Measurements from ENCODE around the gene ESCO1. TPM values are rescaled to one million over a fixed set of nuclear protein-coding genes. Genes with fewer than 3 reads are reported as not detected.
A peak's percentile ranks its signal among the peaks of the same experiment; 100 is the strongest.
"Not testable (repeated sequence)": the region's sequence is repeated elsewhere in the genome, so short reads cannot be mapped to it uniquely, and the experiment has no call there.

Gene ESCO1, protein sequence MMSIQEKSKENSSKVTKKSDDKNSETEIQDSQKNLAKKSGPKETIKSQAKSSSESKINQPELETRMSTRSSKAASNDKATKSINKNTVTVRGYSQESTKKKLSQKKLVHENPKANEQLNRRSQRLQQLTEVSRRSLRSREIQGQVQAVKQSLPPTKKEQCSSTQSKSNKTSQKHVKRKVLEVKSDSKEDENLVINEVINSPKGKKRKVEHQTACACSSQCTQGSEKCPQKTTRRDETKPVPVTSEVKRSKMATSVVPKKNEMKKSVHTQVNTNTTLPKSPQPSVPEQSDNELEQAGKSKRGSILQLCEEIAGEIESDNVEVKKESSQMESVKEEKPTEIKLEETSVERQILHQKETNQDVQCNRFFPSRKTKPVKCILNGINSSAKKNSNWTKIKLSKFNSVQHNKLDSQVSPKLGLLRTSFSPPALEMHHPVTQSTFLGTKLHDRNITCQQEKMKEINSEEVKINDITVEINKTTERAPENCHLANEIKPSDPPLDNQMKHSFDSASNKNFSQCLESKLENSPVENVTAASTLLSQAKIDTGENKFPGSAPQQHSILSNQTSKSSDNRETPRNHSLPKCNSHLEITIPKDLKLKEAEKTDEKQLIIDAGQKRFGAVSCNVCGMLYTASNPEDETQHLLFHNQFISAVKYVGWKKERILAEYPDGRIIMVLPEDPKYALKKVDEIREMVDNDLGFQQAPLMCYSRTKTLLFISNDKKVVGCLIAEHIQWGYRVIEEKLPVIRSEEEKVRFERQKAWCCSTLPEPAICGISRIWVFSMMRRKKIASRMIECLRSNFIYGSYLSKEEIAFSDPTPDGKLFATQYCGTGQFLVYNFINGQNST
- total RNA-seq = 10 to 100 TPM; 25.9 to 36.4 (median 35.1) TPM
- polyA plus RNA-seq = 10 to 100 TPM in 1 of 2 donors, 1 to 10 TPM in 1; 7.5 to 10.6 TPM
- 83.5 reads per million, percentile 81 among the genes with 10 or more reads in this experiment for total RNA-seq

DNA sequence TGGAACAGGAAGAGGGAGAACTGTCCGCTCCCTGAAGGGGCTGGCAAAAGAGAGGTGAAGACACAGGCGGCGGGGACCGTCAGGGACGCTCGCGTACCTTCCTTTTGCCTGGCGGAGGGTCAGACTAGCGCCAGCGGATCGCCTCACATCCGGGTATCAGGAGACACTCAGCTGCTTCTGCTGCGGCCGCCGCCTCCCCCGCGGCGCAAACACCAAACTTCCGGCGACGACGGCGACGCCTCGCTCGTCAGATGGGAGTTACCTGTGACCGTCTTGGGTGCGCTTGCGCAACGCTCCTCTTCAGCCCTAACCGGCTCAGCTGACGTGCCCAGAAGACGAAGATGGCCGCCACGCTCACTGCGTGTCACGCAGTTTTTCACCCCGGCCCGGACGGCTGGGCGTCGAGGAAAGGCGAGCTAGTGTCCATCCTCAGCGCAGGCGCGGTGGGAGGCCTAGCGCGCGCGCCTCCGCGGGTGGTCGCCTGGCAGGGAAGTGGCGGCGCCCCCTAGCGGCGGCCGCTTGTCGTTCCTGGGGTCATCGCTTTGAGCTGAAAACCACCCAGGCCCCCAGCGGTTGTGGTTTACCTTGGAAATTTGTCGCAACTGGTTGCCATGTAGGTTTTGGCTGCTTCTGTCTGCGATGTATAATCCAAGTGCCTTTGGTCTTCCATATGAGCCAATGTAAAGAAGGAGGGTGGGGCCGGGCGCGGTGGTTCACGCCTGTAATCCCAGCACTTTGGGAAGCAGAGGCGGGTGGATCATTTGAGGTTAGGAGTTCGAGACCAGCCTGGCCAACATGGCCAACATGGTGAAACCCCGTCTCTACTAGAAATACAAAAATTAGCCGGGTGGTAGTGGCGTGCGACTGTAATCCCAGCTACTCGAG, at the start of gene ESCO1:
TSS of gene ESCO1 (minus strand) at position 179 of the 885 bp plus-strand sequence. CDS start 25,861 bp downstream, outside the sequence.
- intact Hi-C loops (cut with micrococcal nuclease) = loop anchor here (1.0 to 10.0 kb wide), 5 partner anchors 12 to 1984 kb away; partner anchors contain the start of genes ABHD3 (in 2 of the 2), MIB1 (in 2 of the 2), SNRPD1 (in 2 of the 2) and NPC1 (in 1 of the 2)
- Histone ChIP-seq H3K27ac (ENCODE audit: low read depth, low read length) (peak within 1 kb of the TSS; percentile 84), H3K4me1 (ENCODE audit: control insufficient read depth in 2 of 2, insufficient read depth in 2 of 2, low read length in 2 of 2) (peaks cover 12 to 24% of the 10 kb centered on the region in 2 donors), H3K36me3 (ENCODE audit: control insufficient read depth in 2 of 3, insufficient read depth in 3 of 3, low read length in 3 of 3) (peaks cover 0 to 8% (median 0%) of the 10 kb centered on the region in 3 experiments), H3K9me3 (ENCODE audit: control insufficient read depth in 2 of 3, low read length in 3 of 3) (no peaks in the 10 kb centered on the region), H3K27me3 (ENCODE audit: control insufficient read depth in 2 of 2, insufficient read depth in 2 of 2, low read length in 2 of 2) (no peaks in the 10 kb centered on the region), H3K4me3 (ENCODE audit: low read length) (peak within 1 kb of the TSS; percentile 99)
- peak within 1 kb of the TSS; percentile 96 to 100 (median 99) for H3K27ac Mint-ChIP-seq
- H3K9me3 Mint-ChIP-seq = peaks cover 0 to 8% (median 0%) of the 10 kb centered on the region in 11 donors
- ATAC-seq = peak; percentile 90
- peaks cover 0 to 3% (median 0%) of the 10 kb centered on the region in 5 donors for H3K36me3 Mint-ChIP-seq
- CTCF ChIA-PET = interaction anchor here (0.6 to 3.0 kb wide), 5 partner anchors 10 to 25 kb away, joined by 3 to 38 read pairs (median 3); partner anchors contain the start of gene SNRPD1
- POLR2A ChIA-PET = interaction anchor here (0.7 to 3.1 kb wide), 19 partner anchors 10 to 489 kb away, joined by 3 to 95 read pairs (median 4); partner anchors contain the start of genes ABHD3, MIB1, ROCK1 and SNRPD1
- H3K27me3 Mint-ChIP-seq = no peaks in the 10 kb centered on the region
- peak within 1 kb of the TSS; percentile 91 to 99 (median 96) for H3K4me3 Mint-ChIP-seq
- peaks cover 16 to 57% (median 36%) of the 10 kb centered on the region in 7 donors for H3K4me1 Mint-ChIP-seq
- DNase-seq = peak; percentile 88 to 97 (median 95)

DNA sequence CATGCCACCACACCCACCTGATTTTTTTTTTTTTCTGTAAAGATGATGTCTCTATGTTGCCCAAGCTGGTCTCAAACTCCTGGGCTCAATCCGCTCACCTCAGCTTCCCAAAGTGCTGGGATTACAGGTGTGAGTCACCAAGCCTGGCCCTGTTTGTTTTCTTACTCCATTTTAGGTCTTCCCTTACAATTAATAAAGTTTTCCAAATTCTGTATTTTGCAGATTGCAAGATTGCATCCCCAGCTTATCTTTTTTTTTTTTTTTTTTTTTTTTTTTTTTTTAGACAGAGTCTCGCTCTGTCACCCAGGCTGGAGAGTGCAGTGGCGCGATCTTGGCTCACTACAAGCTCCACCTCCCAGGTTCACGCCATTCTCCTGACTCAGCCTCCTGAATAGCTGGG, 39.9 kb upstream of the ESCO1 start:
- H3K4me3 ChIP-seq (ENCODE audit: low read length); intact Hi-C loops (cut with micrococcal nuclease); H3K9me3 ChIP-seq (ENCODE audit: control insufficient read depth in 2 of 3, low read length in 3 of 3); H3K36me3 Mint-ChIP-seq; H3K36me3 ChIP-seq (ENCODE audit: control insufficient read depth in 2 of 3, insufficient read depth in 3 of 3, low read length in 3 of 3); H3K27ac Mint-ChIP-seq; H3K27me3 ChIP-seq (ENCODE audit: control insufficient read depth in 2 of 2, insufficient read depth in 2 of 2, low read length in 2 of 2); DNase-seq; H3K4me1 ChIP-seq (ENCODE audit: control insufficient read depth in 2 of 2, insufficient read depth in 2 of 2, low read length in 2 of 2); POLR2A ChIA-PET; H3K9me3 Mint-ChIP-seq; H3K27me3 Mint-ChIP-seq; H3K4me3 Mint-ChIP-seq; H3K4me1 Mint-ChIP-seq; ATAC-seq; H3K27ac ChIP-seq (ENCODE audit: low read depth, low read length): not testable (repeated sequence)
- CTCF ChIA-PET = interaction anchor here (0.6 to 1.6 kb wide), 2 partner anchors 15 to 27 kb away, joined by 3 to 4 read pairs; no protein-coding TSS in a partner anchor

DNA sequence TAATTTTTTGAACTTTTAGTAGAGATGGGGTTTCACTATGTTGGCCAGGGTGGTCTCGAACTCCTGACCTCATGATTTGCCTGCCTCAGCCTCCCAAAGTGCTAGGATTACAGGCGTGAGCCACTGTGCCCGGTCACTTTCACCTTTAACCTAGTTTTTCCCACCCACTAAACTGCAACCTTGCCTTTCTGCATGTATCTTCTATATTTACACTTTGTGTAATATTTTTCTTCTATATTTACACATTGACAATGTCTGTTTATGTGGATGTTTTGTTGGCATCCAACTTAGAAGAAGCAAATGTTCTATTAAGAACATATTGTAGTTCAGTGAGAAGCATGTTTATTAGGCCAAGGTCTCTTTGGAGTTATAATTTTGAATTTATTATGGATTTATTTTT, 38.3 kb upstream of the ESCO1 start:
- POLR2A ChIA-PET = no interaction called here
- Histone ChIP-seq H3K4me1 (ENCODE audit: control insufficient read depth in 2 of 2, insufficient read depth in 2 of 2, low read length in 2 of 2) (no peaks in the 10 kb centered on the region), H3K4me3 (ENCODE audit: low read length) (no peak overlapping the region), H3K27ac (ENCODE audit: low read depth, low read length) (no peak overlapping the region), H3K9me3 (ENCODE audit: control insufficient read depth in 2 of 3, low read length in 3 of 3) (no peaks in the 10 kb centered on the region), H3K27me3 (ENCODE audit: control insufficient read depth in 2 of 2, insufficient read depth in 2 of 2, low read length in 2 of 2) (no peaks in the 10 kb centered on the region), H3K36me3 (ENCODE audit: control insufficient read depth in 2 of 3, insufficient read depth in 3 of 3, low read length in 3 of 3) (peaks cover 0 to 6% (median 0%) of the 10 kb centered on the region in 3 experiments)
- H3K27me3 Mint-ChIP-seq = no peaks in the 10 kb centered on the region
- H3K4me1 Mint-ChIP-seq = peaks cover 0 to 5% (median 0%) of the 10 kb centered on the region in 7 donors
- intact Hi-C loops (cut with micrococcal nuclease) = loop anchor here in 1 of 2 donors (10.0 kb wide), 1 partner anchor 216 kb away; no protein-coding TSS in a partner anchor
- peak overlapping the region in 3 of 9 donors; percentile 9 to 38 (median 28) for H3K27ac Mint-ChIP-seq
- CTCF ChIA-PET = no interaction called here
- ATAC-seq (no peak), DNase-seq (no peak)
- H3K9me3 Mint-ChIP-seq = no peaks in the 10 kb centered on the region
- H3K4me3 Mint-ChIP-seq = no peak overlapping the region
- H3K36me3 Mint-ChIP-seq = peaks cover 0 to 6% (median 0%) of the 10 kb centered on the region in 5 donors

DNA sequence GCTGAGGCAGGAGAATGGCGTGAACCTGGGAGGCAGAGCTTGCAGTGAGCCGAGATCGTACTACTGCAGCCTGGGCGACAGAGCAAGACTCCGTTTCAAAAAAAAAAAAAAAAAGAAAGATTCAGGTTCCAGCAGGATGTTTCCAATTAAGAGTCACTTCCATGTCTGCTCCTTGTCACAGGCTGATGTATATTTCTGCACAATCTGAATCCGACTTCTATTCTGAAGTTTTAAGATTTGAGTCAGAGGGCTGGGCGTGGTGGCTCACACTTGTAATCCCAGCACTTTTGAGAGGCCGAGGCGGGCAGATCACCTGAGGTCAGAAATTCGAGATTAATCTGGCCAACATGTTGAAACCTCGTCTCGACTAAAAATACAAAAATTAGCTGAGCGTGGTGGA, 36.3 kb upstream of the ESCO1 start:
- ATAC-seq (no peak), DNase-seq (no peak)
- H3K4me3 Mint-ChIP-seq = no peak overlapping the region
- no peaks in the 10 kb centered on the region for H3K27me3 Mint-ChIP-seq
- H3K36me3 Mint-ChIP-seq = peaks cover 0 to 6% (median 0%) of the 10 kb centered on the region in 5 donors
- intact Hi-C loops (cut with micrococcal nuclease) = loop anchor here in 1 of 2 donors (10.0 kb wide), 1 partner anchor 218 kb away; no protein-coding TSS in a partner anchor
- H3K27ac ChIP-seq (ENCODE audit: low read depth, low read length) = no peak overlapping the region
- H3K36me3 ChIP-seq (ENCODE audit: control insufficient read depth in 2 of 3, insufficient read depth in 3 of 3, low read length in 3 of 3) = peaks cover 0 to 6% (median 0%) of the 10 kb centered on the region in 3 experiments
- peaks cover 0 to 5% (median 0%) of the 10 kb centered on the region in 7 donors for H3K4me1 Mint-ChIP-seq
- CTCF ChIA-PET = no interaction called here
- no peaks in the 10 kb centered on the region for H3K27me3 ChIP-seq (ENCODE audit: control insufficient read depth in 2 of 2, insufficient read depth in 2 of 2, low read length in 2 of 2)
- H3K4me3 ChIP-seq (ENCODE audit: low read length) = no peak overlapping the region
- no peaks in the 10 kb centered on the region for H3K4me1 ChIP-seq (ENCODE audit: control insufficient read depth in 2 of 2, insufficient read depth in 2 of 2, low read length in 2 of 2)
- H3K9me3 Mint-ChIP-seq = no peaks in the 10 kb centered on the region
- no peaks in the 10 kb centered on the region for H3K9me3 ChIP-seq (ENCODE audit: control insufficient read depth in 2 of 3, low read length in 3 of 3)
- POLR2A ChIA-PET = no interaction called here
- no peak overlapping the region for H3K27ac Mint-ChIP-seq

DNA sequence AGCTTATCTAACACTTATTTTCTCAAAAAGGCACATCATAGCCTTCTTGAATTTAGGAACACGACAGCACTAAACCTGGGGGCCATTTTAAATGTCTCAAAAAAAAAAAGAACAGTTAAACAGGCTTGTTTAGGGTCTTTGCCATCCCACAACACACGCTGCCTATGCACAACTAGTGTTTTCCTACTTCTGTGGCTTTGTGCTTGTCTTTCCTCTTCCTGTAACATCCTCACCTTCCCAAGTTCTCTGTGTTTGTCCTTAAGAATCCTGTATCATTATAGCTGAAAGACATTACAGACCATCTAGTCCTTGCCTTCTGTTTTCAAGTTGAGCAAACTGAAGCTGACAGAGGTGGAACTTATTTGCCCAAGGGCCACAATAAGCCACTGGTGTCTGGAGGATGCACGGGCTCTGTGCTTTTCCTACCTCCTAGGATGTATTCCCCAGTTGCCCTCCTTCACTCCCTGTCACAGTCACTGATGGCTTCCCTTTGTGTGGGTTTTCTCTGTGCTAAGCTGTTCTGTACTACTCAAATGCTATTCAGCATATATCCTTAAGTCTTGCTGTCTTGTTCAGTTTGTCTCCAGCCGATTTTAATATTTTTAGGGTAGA, 34.2 kb upstream of the ESCO1 start:
- Mint-ChIP-seq H3K4me3 (no peak overlapping the region), H3K27me3 (no peaks in the 10 kb centered on the region), H3K27ac (peak overlapping the region in 6 of 9 donors; percentile 3 to 47 (median 16)), H3K36me3 (peaks cover 0 to 12% (median 0%) of the 10 kb centered on the region in 5 donors), H3K9me3 (no peaks in the 10 kb centered on the region), H3K4me1 (peaks cover 0 to 5% (median 0%) of the 10 kb centered on the region in 7 donors)
- no peaks in the 10 kb centered on the region for H3K9me3 ChIP-seq (ENCODE audit: control insufficient read depth in 2 of 3, low read length in 3 of 3)
- no peaks in the 10 kb centered on the region for H3K4me1 ChIP-seq (ENCODE audit: control insufficient read depth in 2 of 2, insufficient read depth in 2 of 2, low read length in 2 of 2)
- H3K36me3 ChIP-seq (ENCODE audit: control insufficient read depth in 2 of 3, insufficient read depth in 3 of 3, low read length in 3 of 3) = peaks cover 0 to 23% (median 3%) of the 10 kb centered on the region in 3 experiments
- no peak overlapping the region for H3K27ac ChIP-seq (ENCODE audit: low read depth, low read length)
- ATAC-seq = no peak
- CTCF ChIA-PET = no interaction called here
- H3K4me3 ChIP-seq (ENCODE audit: low read length) = no peak overlapping the region
- intact Hi-C loops (cut with micrococcal nuclease) = loop anchor here in 1 of 2 donors (10.0 kb wide), 1 partner anchor 220 kb away; no protein-coding TSS in a partner anchor
- POLR2A ChIA-PET = no interaction called here
- H3K27me3 ChIP-seq (ENCODE audit: control insufficient read depth in 2 of 2, insufficient read depth in 2 of 2, low read length in 2 of 2) = no peaks in the 10 kb centered on the region
- no peak for DNase-seq
